Activated CD4-positive, CD25-positive, alpha-beta regulatory T cell (primary cell): Measurements from ENCODE around the gene ACBD4.
A peak's percentile ranks its signal among the peaks of the same experiment; 100 is the strongest.

Experiments used
- DNase-seq, 4 experiments: peaks; one replicate each; lab custom pipeline; 2025; lab: John Stamatoyannopoulos, UW

Gene ACBD4

DNA sequence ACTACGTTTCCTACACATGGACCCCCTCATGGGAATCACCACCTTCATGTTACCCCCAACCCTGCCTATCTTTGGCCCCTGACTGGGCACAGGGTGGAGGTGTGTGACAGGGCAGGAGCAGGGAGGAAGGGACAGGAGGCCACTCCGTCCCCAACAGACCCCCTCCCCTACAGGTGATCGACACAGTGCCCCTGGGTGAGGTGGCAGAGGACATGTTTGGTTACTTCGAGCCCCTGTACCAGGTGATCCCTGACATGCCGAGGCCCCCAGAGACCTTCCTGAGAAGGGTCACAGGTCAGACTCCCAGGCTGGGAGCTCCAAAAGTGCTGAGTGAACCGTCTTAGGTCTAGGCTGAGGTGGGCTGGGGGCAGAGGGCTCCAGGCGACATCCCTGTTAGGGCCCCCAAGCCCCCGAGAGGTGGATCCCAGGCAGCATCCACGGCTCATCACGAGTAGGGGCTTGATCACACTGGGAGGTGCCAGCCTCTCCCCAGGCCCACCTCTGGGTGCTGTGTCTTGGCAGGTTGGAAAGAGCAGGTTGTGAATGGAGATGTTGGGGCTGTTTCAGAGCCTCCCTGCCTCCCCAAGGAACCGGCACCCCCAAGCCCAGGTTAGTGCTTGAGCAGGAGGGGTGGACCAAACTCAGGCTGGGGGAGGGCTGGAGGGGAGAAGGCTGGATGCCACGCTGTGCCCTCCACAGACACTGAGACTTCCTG is 1.5 kb downstream of the ACBD4 start:
- DNase-seq = no peak

DNA sequence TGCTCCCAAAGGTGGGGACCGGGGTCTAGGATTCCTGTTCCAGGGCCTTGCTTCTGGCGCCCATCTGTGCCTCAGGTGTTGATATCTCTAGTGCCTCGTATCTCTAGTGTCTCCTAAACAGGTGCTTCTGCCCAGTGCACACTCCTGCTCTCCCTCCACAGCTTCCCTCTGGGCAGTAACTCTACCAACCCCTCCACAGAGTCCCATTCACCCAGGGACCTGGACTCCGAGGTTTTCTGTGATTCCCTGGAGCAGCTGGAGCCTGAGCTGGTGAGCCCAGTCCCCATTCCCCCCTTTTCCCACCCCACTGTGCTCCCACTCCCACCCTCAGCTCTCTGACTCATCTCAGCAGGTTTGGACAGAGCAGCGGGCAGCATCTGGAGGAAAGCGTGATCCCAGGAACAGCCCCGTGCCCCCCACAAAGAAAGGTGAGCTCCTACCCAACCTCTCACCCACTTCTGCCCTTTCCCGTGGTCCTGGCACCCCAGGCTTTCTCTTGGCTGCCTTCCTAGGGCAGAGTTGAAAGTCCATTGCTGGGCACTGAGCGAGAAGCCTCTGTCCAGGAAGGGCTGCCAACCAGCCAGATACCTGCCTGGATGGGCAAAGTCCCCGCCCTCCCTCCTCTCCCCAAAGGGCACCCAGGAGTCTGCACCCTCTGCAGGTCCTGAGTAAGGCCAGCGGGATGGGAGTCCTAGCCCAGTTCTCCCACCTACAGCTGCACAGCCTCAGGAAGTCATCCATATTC is 2.2 kb downstream of the ACBD4 start:
- no peak for DNase-seq

DNA sequence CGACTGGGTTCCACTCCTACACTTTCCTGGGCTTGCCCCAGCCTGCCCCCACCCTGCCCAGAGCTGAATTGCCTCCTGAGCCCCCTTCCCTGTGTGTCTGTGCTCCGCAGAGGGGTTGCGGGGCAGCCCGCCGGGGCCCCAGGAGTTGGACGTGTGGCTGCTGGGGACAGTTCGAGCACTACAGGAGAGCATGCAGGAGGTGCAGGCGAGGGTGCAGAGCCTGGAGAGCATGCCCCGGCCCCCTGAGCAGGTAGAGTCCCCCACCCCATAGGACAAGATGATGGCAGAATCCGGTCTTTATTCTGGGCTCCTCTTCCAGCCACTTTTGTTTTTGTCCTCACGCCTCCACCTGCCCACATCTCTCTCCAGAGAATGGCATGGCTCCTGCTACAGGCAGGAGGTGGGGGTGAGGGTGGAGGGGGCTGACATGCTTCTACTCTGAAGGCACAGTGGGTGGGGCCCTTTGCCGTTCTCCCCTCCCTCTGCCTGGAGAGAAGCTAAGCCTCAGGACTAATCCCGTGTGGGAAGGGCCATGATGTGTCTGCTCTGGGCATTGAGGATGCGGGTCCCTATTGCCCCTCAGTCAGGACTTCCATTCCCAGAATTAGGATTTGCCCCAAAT is 3.5 kb downstream of the ACBD4 start:
- no peak for DNase-seq

DNA sequence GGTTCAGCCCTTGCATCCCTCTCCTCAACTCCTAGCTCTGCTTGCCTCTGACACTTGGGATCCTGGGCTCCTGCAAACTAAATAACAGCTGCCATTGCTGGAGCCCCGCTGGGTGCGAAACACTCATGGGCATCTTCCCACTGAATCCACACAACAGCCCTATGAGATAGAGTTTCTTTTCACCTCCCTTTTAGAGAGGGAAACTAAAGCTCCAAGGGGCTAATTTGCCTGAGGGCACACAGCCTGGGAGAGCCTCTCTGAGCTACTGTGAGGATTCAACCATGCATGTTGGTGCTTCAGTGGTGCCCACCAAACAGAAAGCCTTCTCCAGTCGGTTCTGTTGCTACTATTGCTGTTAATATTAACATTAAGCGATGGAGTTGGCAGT is 4.0 kb downstream of the ACBD4 start:
- no peak for DNase-seq

DNA sequence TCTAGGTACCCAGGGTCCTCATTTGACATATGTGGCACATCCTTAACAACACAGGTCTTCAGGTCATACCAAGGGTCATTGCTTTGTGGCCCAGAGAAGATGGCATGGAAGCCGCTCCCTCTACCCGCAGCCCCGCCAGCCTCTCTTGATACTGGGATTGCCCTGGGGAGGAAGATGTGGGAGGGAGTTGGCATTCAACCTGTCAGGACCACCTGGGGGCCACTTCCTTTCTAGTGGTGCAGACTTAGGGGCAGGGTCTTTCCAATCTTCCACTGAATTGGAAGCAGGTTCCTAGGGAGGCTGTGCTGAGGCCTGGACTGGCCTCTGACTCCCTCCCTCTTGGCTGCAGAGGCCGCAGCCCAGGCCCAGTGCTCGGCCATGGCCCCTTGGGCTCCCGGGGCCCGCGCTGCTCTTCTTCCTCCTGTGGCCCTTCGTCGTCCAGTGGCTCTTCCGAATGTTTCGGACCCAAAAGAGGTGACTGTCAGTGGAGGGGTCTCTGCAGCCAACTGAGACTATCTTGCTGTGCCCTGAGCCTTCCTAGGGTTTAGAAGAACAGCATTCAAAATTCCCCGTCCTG is 7.7 kb downstream of the ACBD4 start:
- no peak for DNase-seq

DNA sequence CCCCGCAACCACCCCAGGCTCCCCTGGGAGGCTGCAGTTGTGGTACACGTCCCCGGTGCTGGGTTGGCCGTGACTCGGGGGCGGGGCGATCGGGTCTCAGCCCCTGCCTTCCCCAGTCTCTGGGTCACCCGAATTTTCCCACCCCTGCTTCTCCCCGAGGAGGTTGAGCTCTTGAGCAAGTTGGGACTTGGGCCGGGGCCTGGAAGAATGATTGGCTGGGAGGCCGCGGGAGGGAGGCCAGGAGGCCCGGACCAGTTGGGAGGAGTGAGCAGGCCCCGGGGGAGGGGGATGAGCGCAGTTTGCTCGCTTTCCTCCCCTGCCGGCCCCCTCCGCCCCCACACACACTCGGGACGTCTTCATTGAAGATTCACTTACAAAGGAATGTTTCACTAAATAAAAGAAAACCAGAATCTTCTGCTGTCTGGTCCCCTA is 8.3 kb downstream of the ACBD4 start:
- DNase-seq = no peak

DNA sequence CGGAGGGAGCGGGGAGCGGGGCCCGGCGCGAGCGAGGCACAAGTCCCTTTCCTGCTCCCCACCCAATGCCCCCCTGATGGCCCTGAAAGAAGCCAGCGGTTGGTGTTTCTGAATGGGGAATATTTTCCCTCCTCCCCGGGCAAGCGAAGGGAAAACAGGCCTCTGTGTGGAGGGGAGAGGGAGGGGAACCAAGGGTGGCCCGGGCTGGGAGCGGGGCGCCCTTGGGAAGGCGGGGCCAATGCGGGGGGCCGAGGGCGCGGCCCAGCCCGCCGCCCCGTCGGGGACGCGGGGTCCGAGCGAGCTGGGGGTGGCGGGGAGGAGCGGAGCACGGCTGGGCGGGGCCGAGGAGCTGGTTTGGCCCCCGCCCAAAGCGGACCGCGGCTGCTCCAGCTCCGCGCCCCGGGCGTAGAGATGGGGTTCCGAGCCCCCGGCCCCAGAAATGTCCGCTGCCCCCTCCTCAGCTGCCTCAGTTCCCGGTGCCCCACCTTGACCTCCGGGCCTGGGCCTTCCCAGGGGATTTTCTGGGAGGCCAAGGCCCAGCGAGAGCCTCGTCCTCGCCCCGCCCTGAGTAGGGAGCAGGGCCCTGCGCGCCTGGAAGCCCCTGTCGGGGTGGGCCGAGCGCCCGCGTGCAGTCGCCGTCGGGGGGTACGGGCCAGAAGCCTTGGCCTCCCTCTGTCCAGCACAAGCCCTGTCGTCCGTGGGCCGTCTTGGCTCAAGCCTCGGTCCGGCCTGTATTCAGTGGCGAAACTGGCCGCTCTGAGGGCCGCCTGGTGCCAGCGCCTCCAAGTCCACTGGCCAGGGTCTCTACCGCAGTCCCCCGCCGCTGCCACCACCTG is 8.9 kb downstream of the ACBD4 start:
- no peak for DNase-seq

DNA sequence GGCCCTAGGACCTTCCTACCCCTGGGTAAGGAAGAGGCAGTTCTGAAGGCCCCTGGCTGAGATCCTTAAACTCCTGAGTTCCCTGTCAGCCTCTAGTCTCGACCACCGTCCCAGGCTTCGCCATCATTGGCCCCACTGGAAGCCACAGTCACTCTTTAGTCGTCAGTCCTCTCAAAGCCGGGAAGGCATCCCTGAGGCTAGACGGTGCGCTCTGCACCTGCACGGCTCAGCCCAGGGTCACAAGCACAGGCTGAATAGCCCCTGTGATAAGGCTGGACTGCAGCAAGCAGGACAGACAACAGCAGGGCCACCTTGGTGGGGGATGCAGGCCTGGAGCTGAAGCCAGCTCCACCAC is 9.5 kb downstream of the ACBD4 start:
- DNase-seq = no peak

DNA sequence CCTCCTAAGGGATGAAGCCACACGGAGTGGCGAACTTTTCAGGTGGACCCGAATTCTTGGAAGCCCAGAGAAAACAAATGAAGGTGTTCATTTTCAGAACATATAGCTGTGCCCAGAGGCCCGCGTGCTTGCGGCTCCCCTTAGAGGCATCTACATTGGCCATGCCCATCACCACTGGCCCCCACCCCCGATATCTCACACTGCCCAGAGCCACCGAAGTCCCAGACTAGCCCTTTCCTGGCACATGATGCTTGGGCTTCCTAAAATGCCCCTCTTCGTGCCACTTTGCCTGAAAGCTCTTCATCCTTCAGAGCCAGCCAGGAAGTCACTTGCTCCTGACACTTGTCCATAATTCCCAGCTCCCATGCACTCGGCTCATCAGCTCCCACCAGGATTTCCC is 10.7 kb downstream of the ACBD4 start:
- DNase-seq = no peak

DNA sequence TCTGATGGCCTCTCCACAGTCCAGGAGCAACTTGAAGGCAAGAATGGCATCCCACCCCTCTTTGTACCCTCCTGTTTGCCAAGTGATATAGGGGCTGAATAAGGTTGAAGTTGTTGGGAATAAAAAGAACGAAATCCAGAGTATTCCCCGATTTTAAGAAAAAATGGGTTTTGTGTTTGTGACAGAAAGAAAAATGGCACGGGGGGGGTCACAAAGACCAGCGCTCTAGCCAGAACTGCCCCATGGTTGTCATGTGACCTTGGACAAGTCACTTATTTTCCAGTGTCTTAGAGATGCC is 11.1 kb downstream of the ACBD4 start:
- no peak for DNase-seq

DNA sequence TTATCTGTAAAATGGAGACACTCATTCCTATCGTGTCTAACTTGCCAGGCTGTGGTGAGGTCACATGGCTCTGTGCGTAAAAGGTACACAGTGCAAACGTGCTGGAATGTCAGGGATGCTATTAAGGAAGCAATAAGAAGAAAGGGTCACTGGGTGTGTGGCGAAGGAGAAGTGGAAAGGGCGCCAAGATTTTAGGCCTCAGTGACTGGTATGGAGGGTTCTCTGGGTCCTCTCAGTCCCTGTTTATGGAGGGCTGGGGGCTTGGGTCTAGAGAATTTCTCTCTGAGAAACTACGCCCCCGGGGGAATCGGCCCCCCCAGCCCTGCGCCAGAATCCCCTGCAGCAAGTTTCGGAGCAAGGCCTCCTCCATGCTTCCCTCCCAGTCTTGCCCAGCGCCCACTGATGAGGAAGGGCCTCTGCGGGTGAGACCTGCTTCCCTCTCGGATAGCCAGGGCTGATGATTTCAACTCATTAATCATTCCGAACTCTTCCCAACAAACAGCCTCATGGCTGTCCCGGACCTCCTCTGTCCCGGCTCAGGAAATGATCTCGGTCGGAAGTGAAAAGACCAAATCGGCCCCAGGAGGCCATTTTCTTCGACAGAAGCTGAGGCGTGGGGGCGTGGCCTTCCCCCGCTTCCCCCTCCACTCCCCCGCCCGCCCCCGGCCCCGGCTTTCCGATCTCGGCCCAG is 11.5 kb downstream of the ACBD4 start:
- peak in 3 of 4 experiments; percentile 54 to 69 (median 57) for DNase-seq

DNA sequence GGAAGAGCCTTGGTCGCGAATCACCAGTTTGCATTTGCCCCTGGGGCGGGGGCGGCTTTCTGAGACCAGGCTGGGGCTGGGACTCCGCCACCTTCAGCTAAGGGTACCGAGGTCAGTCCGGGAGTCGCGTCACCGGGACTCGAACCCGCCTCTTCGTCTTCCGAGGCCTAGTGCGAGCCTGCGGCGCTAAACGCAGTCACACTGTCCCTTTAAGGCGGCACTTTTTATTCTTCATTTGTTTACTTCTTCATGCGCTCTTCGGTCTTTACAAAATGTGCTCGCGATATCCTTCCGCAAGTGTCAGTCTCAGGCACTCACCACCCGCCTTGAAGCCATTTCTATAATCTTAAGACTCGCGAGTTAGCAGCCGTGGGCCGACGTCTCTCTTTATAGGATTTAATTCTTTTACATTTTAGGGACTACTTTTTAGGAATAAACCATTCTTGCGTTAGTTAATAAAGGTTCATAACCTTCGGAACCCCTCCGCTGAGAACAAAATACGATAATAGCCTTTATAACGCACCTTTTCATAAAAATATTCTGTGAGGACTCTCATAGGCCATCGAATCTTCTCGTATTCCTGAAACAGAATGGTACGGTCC is 12.2 kb downstream of the ACBD4 start:
- peak; percentile 57 to 69 (median 60) for DNase-seq

DNA sequence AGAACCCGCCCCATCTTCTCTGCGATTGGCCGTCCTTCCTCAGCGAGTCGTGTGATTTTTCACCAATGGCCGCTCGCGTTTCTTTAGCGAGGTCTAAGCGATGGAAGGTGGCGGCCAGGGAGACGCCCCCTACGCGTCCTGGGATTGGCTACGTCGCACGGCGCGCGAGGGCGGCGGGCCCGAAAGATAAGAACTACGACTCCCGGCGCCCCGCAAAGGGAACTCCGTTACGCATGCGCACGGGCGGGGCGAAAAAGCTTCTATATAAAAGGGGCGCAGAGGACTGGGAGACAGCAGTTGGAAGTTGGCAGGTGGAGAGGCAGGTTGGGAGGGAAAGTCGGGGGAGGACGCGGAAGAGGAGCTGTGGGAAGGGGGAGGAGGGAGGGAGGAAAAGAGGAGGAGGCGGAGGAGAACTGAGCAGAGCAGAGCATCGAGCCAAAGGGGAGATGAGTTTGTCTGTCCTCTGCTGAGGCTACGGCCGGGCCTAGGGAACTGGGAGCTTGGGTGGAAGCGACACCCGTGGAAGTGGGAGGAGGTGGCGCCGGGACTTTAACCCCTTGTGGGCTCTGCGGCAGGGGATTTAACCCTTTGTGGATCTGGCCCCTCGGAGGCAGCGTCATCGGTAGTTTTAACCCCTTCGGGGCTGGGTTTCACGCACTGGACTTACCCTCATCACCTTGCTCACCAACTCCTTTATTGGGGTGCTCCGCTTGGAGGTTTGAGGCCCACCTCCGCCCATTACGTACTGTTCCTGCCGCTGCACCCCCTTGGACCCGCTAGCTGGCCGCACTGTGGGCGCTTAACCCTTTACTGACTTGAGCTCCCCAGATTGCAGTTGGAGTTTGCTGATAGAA is 12.9 kb downstream of the ACBD4 start, which contains the start of gene HEXIM1:
Gene HEXIM1 (plus strand): TSS at position 293 of the 854 bp plus-strand sequence. CDS start 716 bp downstream, outside the sequence.
- peak; percentile 97 to 99 (median 98) for DNase-seq

DNA sequence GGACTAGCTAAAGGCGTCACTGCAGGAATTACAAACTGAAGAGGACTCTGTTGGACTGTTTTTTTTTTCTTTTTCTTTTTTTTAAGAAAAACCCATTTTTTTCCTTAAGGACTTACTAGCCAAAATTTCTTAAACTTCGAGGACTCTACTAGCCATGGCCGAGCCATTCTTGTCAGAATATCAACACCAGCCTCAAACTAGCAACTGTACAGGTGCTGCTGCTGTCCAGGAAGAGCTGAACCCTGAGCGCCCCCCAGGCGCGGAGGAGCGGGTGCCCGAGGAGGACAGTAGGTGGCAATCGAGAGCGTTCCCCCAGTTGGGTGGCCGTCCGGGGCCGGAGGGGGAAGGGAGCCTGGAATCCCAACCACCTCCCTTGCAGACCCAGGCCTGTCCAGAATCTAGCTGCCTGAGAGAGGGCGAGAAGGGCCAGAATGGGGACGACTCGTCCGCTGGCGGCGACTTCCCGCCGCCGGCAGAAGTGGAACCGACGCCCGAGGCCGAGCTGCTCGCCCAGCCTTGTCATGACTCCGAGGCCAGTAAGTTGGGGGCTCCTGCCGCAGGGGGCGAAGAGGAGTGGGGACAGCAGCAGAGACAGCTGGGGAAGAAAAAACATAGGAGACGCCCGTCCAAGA is 13.7 kb downstream of the ACBD4 start:
- peak; percentile 52 to 63 (median 58) for DNase-seq

DNA sequence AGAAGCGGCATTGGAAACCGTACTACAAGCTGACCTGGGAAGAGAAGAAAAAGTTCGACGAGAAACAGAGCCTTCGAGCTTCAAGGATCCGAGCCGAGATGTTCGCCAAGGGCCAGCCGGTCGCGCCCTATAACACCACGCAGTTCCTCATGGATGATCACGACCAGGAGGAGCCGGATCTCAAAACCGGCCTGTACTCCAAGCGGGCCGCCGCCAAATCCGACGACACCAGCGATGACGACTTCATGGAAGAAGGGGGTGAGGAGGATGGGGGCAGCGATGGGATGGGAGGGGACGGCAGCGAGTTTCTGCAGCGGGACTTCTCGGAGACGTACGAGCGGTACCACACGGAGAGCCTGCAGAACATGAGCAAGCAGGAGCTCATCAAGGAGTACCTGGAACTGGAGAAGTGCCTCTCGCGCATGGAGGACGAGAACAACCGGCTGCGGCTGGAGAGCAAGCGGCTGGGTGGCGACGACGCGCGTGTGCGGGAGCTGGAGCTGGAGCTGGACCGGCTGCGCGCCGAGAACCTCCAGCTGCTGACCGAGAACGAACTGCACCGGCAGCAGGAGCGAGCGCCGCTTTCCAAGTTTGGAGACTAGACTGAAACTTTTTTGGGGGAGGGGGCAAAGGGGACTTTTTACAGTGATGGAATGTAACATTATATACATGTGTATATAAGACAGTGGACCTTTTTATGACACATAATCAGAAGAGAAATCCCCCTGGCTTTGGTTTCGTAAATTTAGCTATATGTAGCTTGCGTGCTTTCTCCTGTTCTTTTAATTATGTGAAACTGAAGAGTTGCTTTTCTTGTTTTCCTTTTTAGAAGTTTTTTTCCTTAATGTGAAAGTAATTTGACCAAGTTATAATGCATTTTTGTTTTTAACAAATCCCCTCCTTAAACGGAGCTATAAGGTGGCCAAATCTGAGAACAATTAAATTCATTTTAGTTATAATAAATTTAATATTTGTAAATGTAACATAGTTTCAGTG is 14.5 kb downstream of the ACBD4 start:
- DNase-seq = no peak

DNA sequence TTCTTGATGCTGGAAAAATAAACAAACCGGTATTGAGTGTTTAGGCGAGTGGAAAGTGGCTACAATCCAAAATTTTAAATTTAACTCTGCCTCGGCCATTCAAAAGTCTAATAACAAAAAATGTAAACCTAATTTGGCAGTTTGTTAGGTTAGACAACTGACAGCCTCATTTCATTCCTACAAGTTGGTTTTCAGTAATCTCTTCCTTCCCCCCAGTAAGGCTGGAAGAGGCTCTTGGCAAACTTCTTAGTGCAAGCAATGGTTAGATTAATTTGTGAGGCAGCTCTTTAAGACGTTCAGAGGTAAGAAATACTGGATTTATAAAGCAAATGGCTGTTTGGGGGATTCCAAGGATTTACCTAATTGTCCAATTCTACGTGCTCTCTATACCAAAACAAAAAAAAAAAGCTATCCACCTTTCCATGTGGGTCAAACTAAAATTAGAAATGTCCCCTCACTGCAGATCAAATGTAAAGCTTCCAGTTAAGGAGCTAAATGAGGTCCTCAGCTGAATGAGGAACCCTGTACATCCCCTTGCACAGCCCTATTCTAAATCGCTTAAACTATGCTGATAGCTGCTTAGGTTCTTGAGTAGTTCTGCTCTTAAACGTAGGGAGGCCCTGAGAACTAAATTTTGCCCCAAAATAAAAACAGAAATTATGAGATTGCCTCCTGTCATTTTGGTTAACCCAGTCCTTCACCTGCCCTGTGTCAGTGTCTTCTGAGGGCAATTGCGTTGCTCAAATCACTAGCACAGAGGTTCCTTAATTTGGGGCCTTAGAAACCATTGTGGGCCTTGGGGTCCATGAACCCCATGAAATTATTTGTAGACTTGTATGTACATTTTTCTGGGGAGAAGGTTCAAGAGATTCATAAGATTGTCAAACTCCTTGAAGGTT is 15.7 kb downstream of the ACBD4 start:
- no peak for DNase-seq

DNA sequence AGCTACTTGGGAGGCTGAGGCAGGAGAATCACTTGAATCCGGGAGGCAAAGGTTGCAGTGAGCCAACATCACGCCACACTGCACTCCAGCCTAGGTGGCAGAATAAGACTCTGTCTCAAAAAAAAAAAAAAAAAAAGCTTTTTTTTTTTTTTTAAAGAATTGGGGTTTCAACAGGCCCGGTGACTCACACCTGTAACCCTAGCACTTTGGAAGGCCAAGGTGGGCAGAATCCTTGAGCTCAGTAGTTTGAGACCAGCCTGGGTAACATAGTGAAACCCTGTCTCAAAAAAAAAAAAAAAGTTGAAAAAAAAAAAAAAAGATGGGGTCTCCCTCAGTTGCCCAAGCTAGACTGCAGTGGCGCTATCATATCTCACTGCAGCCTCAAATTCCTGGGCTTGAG is 19.5 kb downstream of the ACBD4 start:
- DNase-seq = no peak
